Activated CD8-positive, alpha-beta memory T cell treated with anti-CD3 and anti-CD28 coated beads, Interleukin-2, amount 50 U/mL, for 1 hour (primary cell): ENCODE data around the gene DGCR6L.
"Not testable (repeated sequence)": the region's sequence is repeated elsewhere in the genome, so short reads cannot be mapped to it uniquely, and the experiment has no call there.

ENCODE experiments used
- DNase-seq: peaks from one replicate; pipeline ENCODE4 v3.0.0-alpha.2; 2020; ENCODE audit errors: extremely low read depth

DGCR6L gene

GRCh38 chr22:20275836-20276235, 44.0 kb downstream of the DGCR6L start:
- DNase-seq = no peak

GRCh38 chr22:20275325-20275724, 44.5 kb downstream of the DGCR6L start:
- DNase-seq = not testable (repeated sequence)

GRCh38 chr22:20274374-20274773, 45.5 kb downstream of the DGCR6L start:
- DNase-seq = not testable (repeated sequence)

- DNase-seq = no peak
Observed at GRCh38 chr22:20273758-20274181, 46.1 kb downstream of the DGCR6L start.

- no peak for DNase-seq
Observed at GRCh38 chr22:20272700-20273099, 47.2 kb downstream of the DGCR6L start.

- no peak for DNase-seq
Observed at GRCh38 chr22:20272174-20272573, 47.7 kb downstream of the DGCR6L start.

- no peak for DNase-seq
Observed at GRCh38 chr22:20271114-20271994, 48.5 kb downstream of the DGCR6L start.

GRCh38 chr22:20270190-20271113, 49.4 kb downstream of the DGCR6L start:
- DNase-seq = not testable (repeated sequence)

- DNase-seq = not testable (repeated sequence)
Observed at GRCh38 chr22:20269673-20270072, 50.2 kb downstream of the DGCR6L start.

GRCh38 chr22:20269201-20269600, 50.7 kb downstream of the DGCR6L start:
- not testable (repeated sequence) for DNase-seq

GRCh38 chr22:20268279-20269012, 51.4 kb downstream of the DGCR6L start, which contains the start of gene RTN4R:
RTN4R (minus strand) TSS chr22:20268318; CDS start chr22:20268092, 226 bp downstream.
- no peak for DNase-seq

- no peak for DNase-seq
Observed at GRCh38 chr22:20267441-20268278, 52.2 kb downstream of the DGCR6L start.

- not testable (repeated sequence) for DNase-seq
Observed at GRCh38 chr22:20266667-20267440, 53.0 kb downstream of the DGCR6L start.

GRCh38 chr22:20265772-20266666, 53.8 kb downstream of the DGCR6L start:
- not testable (repeated sequence) for DNase-seq

GRCh38 chr22:20264614-20265452, 55.0 kb downstream of the DGCR6L start:
- DNase-seq = no peak
